Measurements from ENCODE around the gene EAPP.

The EAPP gene

GRCh38 chr14:34539407-34540180 lies at the start of gene EAPP:
Gene EAPP, minus strand, starts transcription at chr14:34539701. Its CDS starts 73 bp downstream, at chr14:34539628.
- TF ChIP-seq GATA2 (IDR thresholded peaks at IDR 0.05; ENCODE audit: low read depth, low read length) = no peak

- TF ChIP-seq GATA3 (IDR thresholded peaks at IDR 0.05; ENCODE audit: low read depth, low read length) (no peak), GATA2 (IDR thresholded peaks at IDR 0.05; ENCODE audit: low read depth, low read length) (no peak)
These were observed 44.0 kb upstream of the EAPP start for GRCh38 chr14:34583525-34583924.

- TF ChIP-seq GATA2 (IDR thresholded peaks at IDR 0.05; ENCODE audit: low read depth, low read length) = no peak
- no peak for TF ChIP-seq GATA3 (IDR thresholded peaks at IDR 0.05; ENCODE audit: low read depth, low read length)
These were observed 42.7 kb upstream of the EAPP start for GRCh38 chr14:34582117-34582680.

GRCh38 chr14:34580381-34580780 lies 40.9 kb upstream of the EAPP start:
- TF ChIP-seq GATA3 (IDR thresholded peaks at IDR 0.05; ENCODE audit: low read depth, low read length) (no peak), GATA2 (IDR thresholded peaks at IDR 0.05; ENCODE audit: low read depth, low read length) (no peak)

GRCh38 chr14:34571771-34572170 lies 32.3 kb upstream of the EAPP start:
- TF ChIP-seq GATA2 (IDR thresholded peaks at IDR 0.05; ENCODE audit: low read depth, low read length) (no peak), GATA3 (IDR thresholded peaks at IDR 0.05; ENCODE audit: low read depth, low read length) (no peak)

- TF ChIP-seq GATA3 (IDR thresholded peaks at IDR 0.05; ENCODE audit: low read depth, low read length) = no peak
- no peak for TF ChIP-seq GATA2 (IDR thresholded peaks at IDR 0.05; ENCODE audit: low read depth, low read length)
These were observed 30.2 kb upstream of the EAPP start for GRCh38 chr14:34569750-34570149.

GRCh38 chr14:34568803-34569202 lies 29.3 kb upstream of the EAPP start:
- TF ChIP-seq GATA3 (IDR thresholded peaks at IDR 0.05; ENCODE audit: low read depth, low read length) = no peak
- no peak for TF ChIP-seq GATA2 (IDR thresholded peaks at IDR 0.05; ENCODE audit: low read depth, low read length)

- no peak for TF ChIP-seq GATA2 (IDR thresholded peaks at IDR 0.05; ENCODE audit: low read depth, low read length)
- TF ChIP-seq GATA3 (IDR thresholded peaks at IDR 0.05; ENCODE audit: low read depth, low read length) = no peak
These were observed 23.3 kb upstream of the EAPP start for GRCh38 chr14:34562776-34563150.

- TF ChIP-seq GATA2 (IDR thresholded peaks at IDR 0.05; ENCODE audit: low read depth, low read length) (no peak), GATA3 (IDR thresholded peaks at IDR 0.05; ENCODE audit: low read depth, low read length) (no peak)
These were observed 15.2 kb upstream of the EAPP start for GRCh38 chr14:34554540-34555250.

- no peak for TF ChIP-seq GATA3 (IDR thresholded peaks at IDR 0.05; ENCODE audit: low read depth, low read length)
- TF ChIP-seq GATA2 (IDR thresholded peaks at IDR 0.05; ENCODE audit: low read depth, low read length) = no peak
These were observed 9.0 kb upstream of the EAPP start for GRCh38 chr14:34548472-34548981.

- TF ChIP-seq GATA3 (IDR thresholded peaks at IDR 0.05; ENCODE audit: low read depth, low read length) (no peak), GATA2 (IDR thresholded peaks at IDR 0.05; ENCODE audit: low read depth, low read length) (no peak)
These were observed 562 bp downstream of the EAPP start for GRCh38 chr14:34538871-34539406.

- no peak for TF ChIP-seq GATA2 (IDR thresholded peaks at IDR 0.05; ENCODE audit: low read depth, low read length)
- no peak for TF ChIP-seq GATA3 (IDR thresholded peaks at IDR 0.05; ENCODE audit: low read depth, low read length)
These were observed 1.9 kb downstream of the EAPP start for GRCh38 chr14:34537677-34538009.

- TF ChIP-seq GATA3 (IDR thresholded peaks at IDR 0.05; ENCODE audit: low read depth, low read length) (no peak), GATA2 (IDR thresholded peaks at IDR 0.05; ENCODE audit: low read depth, low read length) (no peak)
These were observed 2.4 kb downstream of the EAPP start for GRCh38 chr14:34536951-34537676.

GRCh38 chr14:34527591-34527990 lies 11.9 kb downstream of the EAPP start:
- no peak for TF ChIP-seq GATA3 (IDR thresholded peaks at IDR 0.05; ENCODE audit: low read depth, low read length)
- no peak for TF ChIP-seq GATA2 (IDR thresholded peaks at IDR 0.05; ENCODE audit: low read depth, low read length)
